Heart left ventricle (tissue), 16 donors: ENCODE data around the gene GALNT5. TPM values are rescaled to one million over a fixed set of nuclear protein-coding genes. Genes with fewer than 3 reads are reported as not detected.

Experiments used
- ATAC-seq, 4 donors: fragments of 200-7000 bp; cut with Tn5 transposase; one replicate each; pipeline ENCODE4 v1.9.1; 2020 to 2022; ENCODE audit warnings: moderate library complexity in 4 of 4, mild to moderate bottlenecking in 3 of 4, moderate number of reproducible peaks in 1 of 4
- DNase-seq, 5 donors: peaks; one replicate each; pipeline ENCODE4 v3.0.0-alpha.2; 2020
- H3K27ac ChIP-seq, 12 donors: fragments of 200-600 bp; sonication (generic) in 4 of 12; one replicate each; pipeline versions ENCODE4 v1.5.0 to v1.8.0; 2016 to 2022; ENCODE audit warnings: mild to moderate bottlenecking in 2 of 12
- H3K27me3 ChIP-seq, 9 donors: fragments of 200-600 bp; sonication (generic) in 2 of 9; one replicate each; pipeline versions ENCODE4 v1.5.1 to v1.8.0; 2016 to 2022; ENCODE audit warnings: mild to moderate bottlenecking in 3 of 9
- H3K36me3 ChIP-seq, 9 donors: fragments of 200-600 bp; sonication (generic) in 2 of 9; one replicate each; pipeline versions ENCODE4 v1.5.0 to v1.8.0; 2018 to 2022; ENCODE audit warnings: mild to moderate bottlenecking in 2 of 9
- H3K4me1 ChIP-seq, 12 donors: fragments of 200-600 bp; sonication (generic) in 4 of 12; one replicate each; pipeline versions ENCODE4 v1.5.0 to v1.8.0; 2016 to 2022; ENCODE audit warnings: mild to moderate bottlenecking in 3 of 12
- H3K4me3 ChIP-seq, 12 donors: fragments of 200-600 bp; sonication (generic) in 4 of 12; one replicate each; pipeline versions ENCODE4 v1.5.0 to v1.8.0; 2017 to 2022; ENCODE audit warnings: mild to moderate bottlenecking in 9 of 12, moderate library complexity in 4 of 12
- H3K9me3 ChIP-seq, 12 donors: fragments of 200-600 bp; sonication (generic) in 4 of 12; one replicate each; pipeline versions ENCODE4 v1.5.0 to v1.8.0; 2016 to 2022; ENCODE audit warnings: mild to moderate bottlenecking in 1 of 12
- POLR2A ChIP-seq, 2 donors: fragments of 450-650 bp; IDR thresholded peaks; one replicate each; pipeline ENCODE4 v1.6.1; 2017; ENCODE audit warnings: antibody characterized with exemption in 2 of 2, mild to moderate bottlenecking in 2 of 2, moderate library complexity in 2 of 2
- WGBS, 4 donors: extraction: QIAGEN DNeasy Blood & Tissue Kit in 2 of 4; methylation state at CpG; one replicate each; pipeline versions ENCODE4 v1.1.5 to v1.1.7; 2013 to 2018; 5-methylcytosine and 5-hydroxymethylcytosine counted together
- intact Hi-C, 10 donors: fragments of 100-400 bp; cut with DNase I; formaldehyde crosslinking; loops; one replicate each; pipeline versions ENCODE4 v1.11.1 to v1.14.2; 2022
- polyA plus RNA-seq, 2 donors: library from polyadenylated mRNA; stranded (reverse); fragments of 200-250 nt; gene quantifications; one replicate each; pipeline ENCODE4 v1.2.3, GENCODE V29; 2013
- total RNA-seq, 9 donors: library from RNA; depleted of rRNA in 2 of 9; stranded (reverse); fragments of >200 nt in 2 of 9; fragmentation: NEBNext Ultra II Directional in 3 of 9; extraction: Animal tissue kit (Norgen Biotek cat#: 25700) in 3 of 9; gene quantifications; one replicate each; pipeline versions ENCODE4 v1.1.0 to v1.2.4, GENCODE V29; 2016 to 2023
- TF ChIP-seq, protein P1 (sequence below), 12 donors: fragments of 200-600 bp; sonication (generic) in 4 of 12; IDR thresholded peaks; one replicate each; pipeline versions ENCODE4 v1.5.0 to v1.8.0; 2018 to 2022; ENCODE audit warnings: antibody characterized with exemption in 12 of 12, mild to moderate bottlenecking in 5 of 12
- donor health status: ischemic (EF 13 %, LVEDD 7.1; RV severe dilation, severe dysfunction).
- donor health status: healthy with polysubstance abuse.
- donor health status: DM: no; HTN: yes; CAD: no.
- donor health status: DM: no; HTN: no; CAD: no.
- donor health status: ischemic (EF 25% LVEDD 6.9; RV normal size, moderate dysfunction).
- donor health status: ischemic (EF 25% LVEDD 5.7; RV mildly dilated, moderate dysfunction).
- donor health status: healthy.
- donor health status: DM: yes; HTN: yes; CAD: no.
- donor health status: ischemic (EF 35%, LVEDD 5.7; RV mildly dilated, moderate dysfunction).
- donor health status: nonischemic (EF 11% LVEDD 7.7; RV severe dilation, severe dysfunction).
- donor health status: DM: yes; HTN: yes; CAD: no.
- donor health status: PGD.
- donor health status: ischemic (EF 29% LVEDD 5.4; RV normal size, mild dysfunction).
- donor health status: nonischemic (EF 23%, LVEDD 6.1; RV moderate dilation, normal function).

Gene GALNT5
- total and polyA plus RNA-seq, 11 donors, result 0.04 to 1.0 (median 0.16) TPM; not detected in 1

DNA sequence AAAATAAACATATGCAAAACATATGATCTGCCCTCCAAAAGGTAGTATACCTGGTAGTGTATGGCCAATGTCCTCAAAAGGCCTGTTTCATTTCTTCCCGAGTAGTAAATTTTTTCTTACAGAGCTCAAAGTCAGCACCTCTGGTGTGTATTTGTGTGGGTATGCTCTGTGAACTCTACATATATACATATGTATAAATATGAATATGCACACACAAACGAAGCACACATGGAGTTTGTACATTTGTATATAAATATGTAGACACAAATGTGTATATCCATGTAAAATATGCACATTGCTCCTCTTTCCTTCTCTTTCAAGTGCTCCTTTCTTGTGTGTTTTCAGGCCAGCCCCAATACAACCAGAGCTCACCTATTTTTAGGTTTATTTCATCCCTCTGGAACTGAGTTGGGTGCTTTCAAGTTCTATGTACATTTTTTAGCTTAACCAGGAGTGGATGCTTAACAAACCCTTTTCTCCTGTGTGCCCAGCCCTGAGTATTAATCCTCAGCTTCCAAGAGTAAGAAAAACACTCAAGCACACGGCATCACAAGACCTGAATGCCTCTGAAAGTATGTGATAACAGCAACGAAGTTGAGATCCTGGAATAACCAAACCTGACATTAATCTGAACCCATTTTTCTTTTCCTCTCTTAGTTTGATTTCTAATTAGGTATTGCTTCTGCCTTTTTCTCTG lies 12.2 kb upstream of the GALNT5 start:
- DNase-seq, result no peak
- no peaks in the 10 kb centered on the region for H3K27me3 ChIP-seq
- TF ChIP-seq POLR2A (IDR thresholded peaks at IDR 0.05), result no peak
- TF ChIP-seq, protein P1, sequence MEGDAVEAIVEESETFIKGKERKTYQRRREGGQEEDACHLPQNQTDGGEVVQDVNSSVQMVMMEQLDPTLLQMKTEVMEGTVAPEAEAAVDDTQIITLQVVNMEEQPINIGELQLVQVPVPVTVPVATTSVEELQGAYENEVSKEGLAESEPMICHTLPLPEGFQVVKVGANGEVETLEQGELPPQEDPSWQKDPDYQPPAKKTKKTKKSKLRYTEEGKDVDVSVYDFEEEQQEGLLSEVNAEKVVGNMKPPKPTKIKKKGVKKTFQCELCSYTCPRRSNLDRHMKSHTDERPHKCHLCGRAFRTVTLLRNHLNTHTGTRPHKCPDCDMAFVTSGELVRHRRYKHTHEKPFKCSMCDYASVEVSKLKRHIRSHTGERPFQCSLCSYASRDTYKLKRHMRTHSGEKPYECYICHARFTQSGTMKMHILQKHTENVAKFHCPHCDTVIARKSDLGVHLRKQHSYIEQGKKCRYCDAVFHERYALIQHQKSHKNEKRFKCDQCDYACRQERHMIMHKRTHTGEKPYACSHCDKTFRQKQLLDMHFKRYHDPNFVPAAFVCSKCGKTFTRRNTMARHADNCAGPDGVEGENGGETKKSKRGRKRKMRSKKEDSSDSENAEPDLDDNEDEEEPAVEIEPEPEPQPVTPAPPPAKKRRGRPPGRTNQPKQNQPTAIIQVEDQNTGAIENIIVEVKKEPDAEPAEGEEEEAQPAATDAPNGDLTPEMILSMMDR (IDR thresholded peaks at IDR 0.05), result no peak
- no peaks in the 10 kb centered on the region for H3K4me1 ChIP-seq
- H3K36me3 ChIP-seq, result no peaks in the 10 kb centered on the region
- no peak for ATAC-seq
- no peak overlapping the region for H3K27ac ChIP-seq
- H3K4me3 ChIP-seq, result no peak overlapping the region
- WGBS, 4 donors, result 42 to 51% (median 49%) methylated on average over 4 of the region's 4 CpGs
- intact Hi-C loops, result no loop called here
- no peaks in the 10 kb centered on the region for H3K9me3 ChIP-seq

DNA sequence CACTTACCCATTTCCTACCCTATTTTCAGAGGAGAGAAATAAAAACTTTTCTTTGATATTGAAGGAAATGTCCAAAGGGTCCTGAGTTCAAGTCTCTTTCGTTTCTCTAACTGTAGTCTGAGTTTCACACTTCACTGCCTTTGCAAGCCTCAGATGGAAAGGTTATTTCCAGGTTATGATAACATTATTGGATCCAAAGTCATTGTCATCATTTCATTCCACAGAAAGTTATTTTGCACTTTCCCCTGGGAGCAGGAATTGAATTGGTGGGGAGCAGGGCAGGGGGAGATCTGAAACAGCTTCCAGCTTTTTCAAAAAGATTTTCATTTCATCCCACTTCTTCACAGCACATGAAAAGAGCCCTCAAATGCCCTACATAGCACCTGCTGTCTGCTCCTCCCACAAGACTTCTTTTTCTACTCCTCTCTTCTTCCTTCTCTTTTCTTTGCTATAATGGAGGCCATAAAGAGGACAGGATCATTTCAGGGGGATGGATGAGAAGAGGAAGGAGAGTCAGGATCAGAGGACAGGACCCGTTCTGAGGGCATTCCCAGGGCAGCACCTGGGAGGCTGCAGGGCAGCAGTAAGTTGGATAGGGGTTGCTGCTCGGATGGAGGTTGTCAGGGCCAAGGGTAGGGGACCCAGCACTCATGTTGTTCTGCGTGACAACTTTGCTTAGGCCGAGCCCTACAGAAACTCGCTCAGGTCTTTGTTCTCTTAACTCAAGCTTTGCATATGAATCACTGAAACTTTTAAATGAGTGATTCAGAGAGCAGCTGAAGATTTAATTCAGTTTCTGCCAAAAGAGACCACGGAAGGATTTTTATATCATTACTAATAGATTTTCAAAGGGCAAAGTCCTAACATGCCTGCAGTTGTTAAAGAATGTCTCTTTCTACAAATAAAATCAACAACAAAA lies 11.4 kb upstream of the GALNT5 start:
- WGBS, 4 donors, result 59 to 72% (median 66%) methylated on average over 7 of the region's 7 CpGs
- Histone ChIP-seq H3K9me3 (no peaks in the 10 kb centered on the region), H3K4me1 (no peaks in the 10 kb centered on the region), H3K36me3 (no peaks in the 10 kb centered on the region), H3K27me3 (no peaks in the 10 kb centered on the region), H3K4me3 (no peak overlapping the region), H3K27ac (no peak overlapping the region)
- TF ChIP-seq, protein P1 (IDR thresholded peaks at IDR 0.05), result no peak
- no peak for TF ChIP-seq POLR2A (IDR thresholded peaks at IDR 0.05)
- no peak for ATAC-seq
- intact Hi-C loops, result no loop called here
- DNase-seq, result no peak

DNA sequence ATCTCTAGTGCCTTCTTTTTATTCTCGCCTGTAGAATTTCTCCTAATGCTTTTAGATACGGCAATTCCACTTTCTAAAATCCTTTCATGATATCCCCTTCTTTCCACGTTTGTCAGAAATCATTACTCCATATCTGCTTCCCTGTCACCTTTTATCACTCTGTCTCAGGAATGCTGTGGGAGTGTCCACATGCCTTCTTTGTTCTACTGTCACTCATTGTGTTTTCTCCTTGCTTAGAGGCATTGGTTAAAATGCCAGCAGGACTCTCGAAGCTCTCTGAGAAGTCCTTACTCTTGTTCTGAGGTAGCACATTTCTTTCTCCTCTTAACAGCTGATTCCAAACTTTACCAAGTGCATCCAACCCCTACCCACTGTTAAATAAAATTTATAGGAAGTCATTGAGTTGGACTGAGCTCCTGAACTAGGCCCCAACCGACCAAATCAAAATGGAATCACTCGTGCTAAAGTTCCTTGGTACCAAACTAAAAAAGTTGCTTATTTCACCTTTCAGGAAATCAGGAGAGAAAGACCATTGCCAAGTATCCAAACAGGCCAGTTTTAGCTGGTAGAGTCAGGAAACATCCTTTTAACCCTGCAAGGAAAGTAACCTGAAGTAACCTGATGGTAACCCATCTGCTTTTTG lies 10.6 kb upstream of the GALNT5 start:
- no peaks in the 10 kb centered on the region for H3K4me1 ChIP-seq
- no peaks in the 10 kb centered on the region for H3K36me3 ChIP-seq
- DNase-seq (no peak), ATAC-seq (no peak)
- intact Hi-C loops, result no loop called here
- no peaks in the 10 kb centered on the region for H3K27me3 ChIP-seq
- TF ChIP-seq, protein P1 (IDR thresholded peaks at IDR 0.05), result no peak
- no peak for TF ChIP-seq POLR2A (IDR thresholded peaks at IDR 0.05)
- WGBS, 4 donors, result 62 to 69% (median 68%) methylated on average over 6 of the region's 6 CpGs
- H3K4me3 ChIP-seq, result no peak overlapping the region
- no peak overlapping the region for H3K27ac ChIP-seq
- no peaks in the 10 kb centered on the region for H3K9me3 ChIP-seq

DNA sequence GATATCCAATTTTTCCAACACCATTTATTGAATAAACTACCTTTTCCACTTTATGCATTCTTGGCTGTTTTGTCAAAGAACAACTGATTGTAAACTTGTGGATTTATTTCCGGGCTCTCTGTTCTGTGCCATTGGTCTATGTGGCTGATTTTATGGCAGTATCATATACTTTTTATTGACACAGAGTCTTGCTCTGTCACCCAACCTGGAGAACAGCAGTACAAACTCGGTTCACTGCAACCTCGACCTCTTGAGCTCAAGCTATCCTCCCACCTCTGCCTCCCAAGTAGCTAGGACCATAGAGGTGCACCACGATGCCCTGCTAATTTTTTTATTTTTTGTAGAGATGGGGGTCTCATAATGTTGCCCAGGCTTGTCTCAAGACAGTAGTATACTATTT lies 6.7 kb upstream of the GALNT5 start:
- no peaks in the 10 kb centered on the region for H3K36me3 ChIP-seq
- WGBS, 4 donors, result 80 to 91% (median 85%) methylated on average over 4 of the region's 4 CpGs
- TF ChIP-seq, protein P1 (IDR thresholded peaks at IDR 0.05), result no peak
- TF ChIP-seq POLR2A (IDR thresholded peaks at IDR 0.05), result no peak

More for the DNA sequence above, 6.7 kb upstream of the GALNT5 start:
- Histone ChIP-seq H3K4me1 (no peaks in the 10 kb centered on the region), H3K27ac (no peak overlapping the region), H3K27me3 (no peaks in the 10 kb centered on the region), H3K4me3 (no peak overlapping the region), H3K9me3 (no peaks in the 10 kb centered on the region)
- ATAC-seq (no peak), DNase-seq (no peak)
- intact Hi-C loops, result no loop called here
